GM12891 (cell line): Measurements from ENCODE around the gene ARHGEF28.

ENCODE experiments used
- PAX5 ChIP-seq: IDR thresholded peaks from 2 replicates; pipeline ENCODE4 v1.6.1; 2011; ENCODE audit warnings: low read length, moderate library complexity, mild to moderate bottlenecking; ENCODE audit not compliant: insufficient read depth, severe bottlenecking
- POLR2A ChIP-seq: IDR thresholded peaks from 2 replicates; pipeline ENCODE4 v1.6.1; 2011; ENCODE audit warnings: low read depth, low read length, control low read depth
- POLR2AphosphoS5 ChIP-seq: IDR thresholded peaks from 2 replicates; pipeline ENCODE4 v1.6.1; 2011; ENCODE audit warnings: low read depth, low read length, control low read depth
- POU2F2 ChIP-seq: IDR thresholded peaks from 2 replicates; pipeline ENCODE4 v1.6.1; 2011; ENCODE audit warnings: low read depth, mild to moderate bottlenecking, control low read depth, low read length, moderate library complexity
- SPI1 ChIP-seq: IDR thresholded peaks from 2 replicates; pipeline ENCODE4 v1.6.1; 2011; ENCODE audit warnings: low read depth, low read length, control low read depth
- TAF1 ChIP-seq: IDR thresholded peaks from 2 replicates; pipeline ENCODE4 v1.6.1; 2011; ENCODE audit warnings: low read depth, low read length, control low read depth

- TF ChIP-seq POLR2AphosphoS5, result no peak
- TF ChIP-seq POLR2A, result no peak
- TF ChIP-seq PAX5, result no peak
- TF ChIP-seq TAF1, result no peak
- TF ChIP-seq SPI1, result no peak
- TF ChIP-seq POU2F2, result no peak
Observed at GRCh38 chr5:73783828-73784227, 157.8 kb downstream of the ARHGEF28 start.
